HG02885 (cell line): ENCODE data around the gene GRPEL2.
A peak's percentile ranks its signal among the peaks of the same experiment; 100 is the strongest.

ENCODE experiments used
- ATAC-seq: cut with Tn5 transposase; IDR thresholded peaks from one replicate; pipeline ENCODE4 v1.9.1; 2021; ENCODE audit warnings: mild to moderate bottlenecking; ENCODE audit not compliant: unreplicated experiment, poor library complexity

Gene GRPEL2

GRCh38 chr5:149353911-149354310 lies 8.6 kb downstream of the GRPEL2 start:
- no peak for ATAC-seq

GRCh38 chr5:149355688-149356087 lies 10.4 kb downstream of the GRPEL2 start:
- no peak for ATAC-seq

GRCh38 chr5:149356391-149356790 lies 11.1 kb downstream of the GRPEL2 start:
- ATAC-seq: no peak

GRCh38 chr5:149357370-149358293 lies 12.3 kb downstream of the GRPEL2 start, which contains the start of gene PCYOX1L:
TSS of gene PCYOX1L (plus strand) at chr5:149358046. CDS start at chr5:149358069, 23 bp downstream.
- ATAC-seq: peak; percentile 99

GRCh38 chr5:149358294-149358651 lies 13.0 kb downstream of the GRPEL2 start:
- peak; percentile 15 for ATAC-seq

GRCh38 chr5:149358868-149359495 lies 13.7 kb downstream of the GRPEL2 start:
- ATAC-seq: no peak

GRCh38 chr5:149360272-149360671 lies 15.0 kb downstream of the GRPEL2 start:
- ATAC-seq: no peak

GRCh38 chr5:149362541-149362940 lies 17.2 kb downstream of the GRPEL2 start:
- ATAC-seq: no peak

GRCh38 chr5:149363358-149363757 lies 18.1 kb downstream of the GRPEL2 start:
- no peak for ATAC-seq

GRCh38 chr5:149363936-149364335 lies 18.6 kb downstream of the GRPEL2 start:
- ATAC-seq: no peak

- ATAC-seq: no peak
These were observed 19.4 kb downstream of the GRPEL2 start for GRCh38 chr5:149364719-149365118.

GRCh38 chr5:149365418-149365817 lies 20.1 kb downstream of the GRPEL2 start:
- ATAC-seq: no peak

- no peak for ATAC-seq
These were observed 20.9 kb downstream of the GRPEL2 start for GRCh38 chr5:149366169-149366729.

GRCh38 chr5:149367249-149367971 lies 22.1 kb downstream of the GRPEL2 start:
- ATAC-seq: peak; percentile 74

GRCh38 chr5:149367972-149368645 lies 22.8 kb downstream of the GRPEL2 start:
- ATAC-seq: no peak

- ATAC-seq: no peak
These were observed 25.6 kb downstream of the GRPEL2 start for GRCh38 chr5:149370878-149371277.

- ATAC-seq: peak; percentile 83
These were observed 26.1 kb downstream of the GRPEL2 start for GRCh38 chr5:149371296-149371962.

- ATAC-seq: no peak
These were observed 26.9 kb downstream of the GRPEL2 start for GRCh38 chr5:149372076-149372795.

- ATAC-seq: no peak
These were observed 27.6 kb downstream of the GRPEL2 start for GRCh38 chr5:149372932-149373331.
